ENCODE results near the gene LRRC27.

LRRC27 gene

GRCh38 chr10:132360766-132361447, 28.9 kb downstream of the LRRC27 start:
- no peak for DNase-seq

- DNase-seq = no peak
Measured at GRCh38 chr10:132361581-132362101, 29.6 kb downstream of the LRRC27 start.

DNA sequence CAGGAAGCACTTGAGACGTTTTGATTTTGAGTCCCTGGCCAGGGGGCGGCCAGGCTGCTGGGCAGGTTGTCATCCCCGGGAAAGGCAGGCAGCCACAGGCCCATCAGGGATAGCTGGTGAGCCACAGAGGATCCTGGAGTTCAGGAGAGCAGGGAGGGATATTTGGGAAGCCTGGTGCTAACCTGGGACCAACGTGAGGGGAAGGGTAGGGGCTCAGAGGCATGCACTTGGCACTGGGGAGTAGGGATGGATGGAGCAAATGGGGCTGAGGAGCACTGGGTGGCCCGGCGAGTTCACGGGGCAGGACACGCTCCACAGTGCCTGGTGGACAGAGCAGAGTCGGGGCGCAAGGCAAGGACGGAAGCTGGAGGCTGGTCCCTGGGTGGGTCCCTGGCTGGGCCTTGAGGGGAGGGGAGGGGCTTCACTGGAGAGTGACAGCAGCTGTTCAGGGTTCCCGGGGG, 30.2 kb downstream of the LRRC27 start:
- no peak for DNase-seq

GRCh38 chr10:132363376-132363775, 31.4 kb downstream of the LRRC27 start:
- DNase-seq = no peak

DNA sequence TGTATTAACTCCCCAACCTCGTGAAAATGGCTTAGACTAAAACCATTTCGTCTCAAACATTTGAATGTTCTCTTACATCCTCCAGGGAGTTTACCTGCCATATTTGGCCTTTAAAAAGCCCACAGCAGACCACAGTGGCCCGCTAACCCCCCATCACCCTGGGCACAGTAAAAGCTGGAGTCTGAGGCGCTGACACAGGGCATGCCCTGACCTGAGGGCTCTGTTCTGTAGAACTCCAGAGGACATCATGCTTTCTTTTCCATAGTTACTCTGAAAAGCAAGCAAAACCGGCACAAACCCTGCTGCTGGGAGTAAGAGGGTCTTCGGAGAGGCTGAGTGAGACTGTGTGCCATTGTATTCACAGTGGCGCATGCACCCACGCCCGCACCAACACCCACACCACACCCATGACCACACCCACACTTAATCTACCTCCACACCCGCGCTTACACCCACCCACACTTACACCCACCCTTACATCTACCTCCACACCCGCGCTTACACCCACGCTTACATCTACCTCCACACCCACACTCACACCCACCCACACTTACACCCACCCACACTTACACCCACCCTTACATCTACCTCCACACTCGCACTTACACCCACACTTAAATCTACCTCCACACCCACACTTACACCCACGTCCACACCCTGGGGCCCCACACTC, 32.1 kb downstream of the LRRC27 start:
- DNase-seq = no peak

GRCh38 chr10:132364594-132364970, 32.6 kb downstream of the LRRC27 start:
- peak; percentile 10 for DNase-seq

DNA sequence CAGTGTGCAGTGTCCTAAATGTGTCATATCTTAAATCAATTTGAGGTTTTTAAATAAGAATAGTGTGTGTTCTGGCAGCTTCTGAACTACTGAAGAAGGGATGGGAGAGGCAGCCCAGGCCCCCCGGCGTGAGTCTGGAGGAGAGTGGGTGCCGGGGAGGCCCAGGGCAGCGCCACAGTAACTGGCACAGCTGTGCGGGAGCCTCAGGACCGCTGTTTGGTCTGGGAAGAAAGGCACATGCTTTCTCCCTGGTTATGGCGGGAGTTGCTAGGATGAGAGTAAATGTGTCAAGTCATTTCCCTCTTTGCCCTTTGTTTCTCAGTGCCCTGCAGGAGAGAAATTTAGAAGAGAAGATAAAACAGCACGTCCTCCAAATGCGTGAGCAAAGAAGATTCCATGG, 33.1 kb downstream of the LRRC27 start:
- no peak for DNase-seq

DNA sequence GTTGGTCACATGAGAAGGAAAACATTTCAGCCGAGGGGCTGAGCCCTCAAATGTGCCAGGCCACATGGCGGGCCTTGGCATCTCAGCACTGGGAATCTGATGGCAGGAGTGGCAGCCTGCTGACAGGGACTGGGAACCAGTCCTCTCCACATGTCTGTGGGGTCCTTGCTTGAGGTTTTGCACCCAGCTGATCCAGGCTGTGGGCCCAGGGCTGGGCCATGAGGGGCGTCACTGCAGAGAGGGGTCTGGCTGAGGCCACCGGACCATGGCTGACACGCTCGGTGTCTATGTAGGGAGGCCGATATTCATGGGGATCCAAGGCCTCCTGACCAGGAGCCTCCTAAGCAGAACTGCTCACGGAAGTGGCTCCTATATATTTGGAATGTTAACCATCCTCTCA, 34.0 kb downstream of the LRRC27 start:
- DNase-seq = no peak

GRCh38 chr10:132366499-132366898, 34.5 kb downstream of the LRRC27 start:
- no peak for DNase-seq

DNA sequence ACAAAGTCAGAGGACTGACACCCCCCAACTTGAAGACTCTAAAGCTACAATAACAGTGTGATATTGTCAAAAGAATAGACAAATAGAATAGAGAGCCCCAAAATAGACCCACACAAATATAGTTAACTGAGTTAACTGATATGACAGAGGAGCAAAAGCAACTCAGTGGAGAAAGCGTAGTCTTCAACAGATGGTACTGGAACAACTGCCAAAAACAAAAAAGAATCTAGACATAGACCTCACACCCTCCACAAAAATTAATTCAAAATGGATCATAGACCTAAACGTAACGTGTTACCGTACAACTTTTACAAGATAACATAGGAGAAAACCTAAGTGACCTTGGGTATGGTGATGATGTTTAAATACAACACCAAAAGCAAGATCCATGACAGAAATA, 36.4 kb downstream of the LRRC27 start:
- DNase-seq = no peak

DNA sequence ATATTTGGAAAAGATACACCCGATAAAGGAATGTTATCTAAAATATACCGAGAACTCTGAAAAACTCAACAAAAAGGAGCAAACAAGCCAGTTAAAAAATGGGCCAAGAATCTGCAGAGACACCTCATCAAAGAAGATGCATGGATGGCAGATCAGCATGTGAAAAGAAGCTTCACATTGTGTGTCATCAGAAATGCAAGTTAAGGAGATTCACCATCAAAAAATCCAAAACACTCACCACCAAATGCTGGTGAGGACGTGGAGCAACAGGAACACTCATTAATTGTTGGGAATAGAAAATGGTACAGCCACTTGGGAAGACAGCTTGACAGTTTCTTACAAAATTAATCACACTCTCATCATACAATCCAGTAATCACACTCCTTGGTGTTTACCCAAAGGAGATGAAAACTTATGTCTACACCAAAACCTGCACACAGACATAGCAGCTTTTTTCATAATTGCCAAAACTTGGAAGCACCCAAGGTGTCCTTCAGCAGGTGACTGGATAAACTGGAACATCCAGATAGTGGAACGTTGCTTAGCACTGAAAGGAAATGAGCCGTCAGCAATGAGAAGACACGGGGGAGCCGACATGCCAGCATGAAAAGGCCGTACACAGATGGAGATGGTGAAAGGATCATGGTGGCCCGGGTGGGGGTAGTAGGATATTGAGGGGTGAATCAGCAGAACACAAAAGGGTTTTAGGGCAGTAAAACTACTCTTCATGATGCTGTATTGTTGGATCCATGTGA, 37.1 kb downstream of the LRRC27 start:
- DNase-seq = no peak

DNA sequence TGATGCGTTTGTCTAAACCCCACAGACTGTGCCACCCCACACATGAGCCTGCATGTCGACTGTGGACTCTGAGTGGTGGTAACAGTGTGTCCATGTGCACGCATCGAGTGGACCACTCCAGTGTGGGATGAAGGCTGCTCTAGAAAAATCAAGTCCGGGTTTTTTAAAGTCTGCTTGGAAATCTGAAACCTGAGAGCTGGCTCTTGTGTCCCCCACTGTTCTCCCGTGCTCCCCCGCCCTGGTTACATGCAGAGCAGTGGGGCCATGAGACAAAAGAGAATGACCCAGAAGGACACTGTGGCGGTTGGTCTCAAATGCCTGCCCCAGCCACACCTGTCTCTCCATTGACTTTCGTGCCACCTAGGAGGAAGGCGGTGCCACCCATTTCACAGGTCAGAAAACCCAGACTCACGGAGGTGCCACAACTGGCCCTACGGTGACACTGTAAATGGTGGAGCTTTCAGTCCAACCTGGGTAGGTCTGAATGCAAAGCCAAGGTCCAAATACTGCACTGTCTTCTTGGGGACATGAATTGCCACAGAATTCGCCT, 37.7 kb downstream of the LRRC27 start:
- DNase-seq = no peak

- no peak for DNase-seq
Measured at GRCh38 chr10:132370426-132371340, 38.7 kb downstream of the LRRC27 start.

DNA sequence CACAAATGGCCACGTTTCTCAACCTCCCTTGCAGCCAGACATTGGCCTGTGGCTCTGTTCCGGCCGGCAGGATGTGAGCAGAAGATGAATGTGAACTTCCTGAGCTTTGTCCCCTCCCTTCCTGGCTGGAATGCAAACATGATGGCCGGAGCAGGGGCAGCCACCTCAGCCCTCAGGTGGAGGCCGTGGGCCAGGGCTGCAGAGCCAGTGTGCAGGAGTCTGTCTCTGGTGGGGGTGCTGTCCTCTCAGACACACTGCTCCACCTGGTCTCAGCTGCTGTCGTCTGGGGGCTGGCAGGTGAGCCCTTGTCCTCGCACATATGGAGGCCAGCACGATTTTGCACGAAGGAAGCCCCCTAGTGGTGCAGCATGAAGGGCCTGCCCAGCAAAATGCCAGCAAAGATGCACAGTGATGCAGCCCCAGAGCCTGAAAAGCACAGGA, 39.7 kb downstream of the LRRC27 start:
- DNase-seq = peak; percentile 26

- DNase-seq = no peak
Measured at GRCh38 chr10:132372516-132373095, 40.6 kb downstream of the LRRC27 start.

DNA sequence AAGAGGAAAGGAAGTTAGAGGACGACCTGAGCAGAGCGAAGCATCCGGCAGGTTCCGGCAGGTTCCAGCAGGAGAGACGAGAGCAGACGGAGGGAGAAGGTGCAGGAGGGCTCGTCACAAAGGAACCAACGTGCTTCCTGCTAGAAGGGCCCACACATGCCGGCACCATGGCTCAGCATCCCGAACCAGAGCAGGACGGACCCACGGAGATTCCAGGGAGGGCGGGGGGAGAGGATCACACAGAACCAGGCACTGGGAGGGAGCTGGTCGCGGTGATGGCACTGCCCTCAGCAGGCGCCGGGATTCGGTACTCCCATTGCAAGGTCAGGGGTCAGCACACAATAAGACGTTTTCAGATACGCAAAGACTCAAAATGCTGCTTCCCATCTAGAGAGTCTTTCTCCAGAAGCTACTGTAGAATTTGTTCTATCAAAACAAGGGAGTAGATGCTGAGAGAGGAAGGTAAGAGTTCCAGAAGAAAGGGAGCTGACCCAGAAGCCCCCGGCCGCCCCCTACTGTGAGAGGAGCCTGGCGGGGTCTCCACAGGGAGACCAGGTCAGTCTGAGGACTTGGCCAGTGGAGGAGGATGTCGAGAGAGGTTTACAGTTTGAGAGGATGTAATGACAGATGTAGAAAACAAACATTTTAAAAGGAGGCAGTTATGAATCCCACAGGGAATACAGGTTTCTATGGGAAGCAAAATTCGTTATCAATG, 41.4 kb downstream of the LRRC27 start:
- DNase-seq = no peak

- DNase-seq = no peak
Measured at GRCh38 chr10:132374176-132374575, 42.2 kb downstream of the LRRC27 start.

DNA sequence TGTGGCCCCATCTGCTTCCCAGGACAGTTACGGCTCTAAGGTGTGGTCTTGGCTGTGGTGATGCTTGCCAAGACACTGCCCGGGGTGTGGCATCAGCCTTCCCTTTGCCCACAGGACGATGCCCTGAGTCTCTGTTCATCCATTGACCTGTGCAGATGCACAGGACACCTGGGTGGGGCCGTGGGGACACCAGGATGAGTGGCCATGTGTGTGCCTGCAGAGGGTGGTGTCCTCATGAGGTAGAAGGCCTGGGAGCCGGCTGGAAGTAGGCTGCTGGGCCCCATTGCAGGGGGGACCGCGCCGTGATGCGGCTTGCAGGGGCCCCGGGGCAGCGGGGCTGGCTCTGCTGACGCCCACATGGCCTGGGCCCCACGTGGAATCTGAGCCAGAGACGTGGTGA, 42.6 kb downstream of the LRRC27 start:
- no peak for DNase-seq

- DNase-seq = no peak
Measured at GRCh38 chr10:132375116-132375794, 43.3 kb downstream of the LRRC27 start.

GRCh38 chr10:132375795-132376297, 43.9 kb downstream of the LRRC27 start:
- no peak for DNase-seq

All from activated CD4-positive, alpha-beta T cell treated with anti-CD3 and anti-CD28 coated beads, Interleukin-2, amount 50 U/mL, for 16 hours (primary cell).